Bronchus fibroblast of lung (primary cell): Measurements from ENCODE around the gene DHRS4L2. TPM values are rescaled to one million over a fixed set of nuclear protein-coding genes. Genes with fewer than 3 reads are reported as not detected.

Experiments
- total RNA-seq: library from RNA; depleted of rRNA; stranded (reverse); fragments of >200 nt; gene quantifications from 2 replicates; pipeline ENCODE4 v1.2.3, GENCODE V29; 2015

DHRS4L2 gene
- total RNA-seq, result 14.3 and 17.1 TPM in 2 replicates

DNA sequence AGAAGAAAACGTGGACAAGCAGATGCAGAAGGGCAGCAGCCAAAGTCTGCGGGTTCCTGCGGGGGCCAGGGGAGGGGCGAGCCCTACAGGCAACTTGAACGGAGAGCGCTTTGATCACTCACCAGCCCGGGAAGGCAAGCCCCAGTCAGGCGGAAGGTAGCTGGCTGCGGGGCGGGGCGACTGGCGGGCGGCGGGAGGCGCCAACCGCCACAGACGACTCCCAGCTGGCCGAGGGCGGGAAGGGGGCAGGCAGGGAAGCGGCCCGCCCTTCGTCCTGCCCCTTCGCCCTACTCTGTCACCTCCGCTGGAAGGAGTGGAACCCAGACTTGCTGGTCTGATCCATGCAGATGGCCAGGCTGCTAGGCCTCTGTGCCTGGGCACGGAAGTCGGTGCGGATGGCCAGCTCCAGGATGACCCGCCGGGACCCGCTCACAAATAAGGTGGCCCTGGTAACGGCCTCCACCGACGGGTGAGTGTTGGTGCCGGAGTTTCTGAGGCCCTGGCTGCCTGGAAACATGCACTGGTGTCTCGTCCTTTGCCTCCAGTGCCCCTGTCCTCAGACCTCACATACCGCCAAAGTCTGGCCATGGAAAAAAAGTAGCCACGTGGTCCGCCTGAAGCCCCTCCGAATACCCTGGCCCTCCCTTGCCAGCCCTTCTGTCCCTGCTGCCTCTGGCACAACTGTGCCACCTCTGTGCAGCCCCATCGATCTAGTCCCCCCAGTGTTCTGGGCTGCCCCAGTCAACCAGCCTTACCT, at the start of gene DHRS4L2:
TSS of gene DHRS4L2 (plus strand) at position 323 of the 757 bp plus-strand sequence. CDS start at position 342, 19 bp downstream.

GRCh38 chr14:23953464-23954278, 35.1 kb upstream of the DHRS4L2 start, which contains the start of gene DHRS4:
Gene DHRS4, plus strand, starts transcription at chr14:23953770. Its CDS starts 19 bp downstream, at chr14:23953789.

DNA sequence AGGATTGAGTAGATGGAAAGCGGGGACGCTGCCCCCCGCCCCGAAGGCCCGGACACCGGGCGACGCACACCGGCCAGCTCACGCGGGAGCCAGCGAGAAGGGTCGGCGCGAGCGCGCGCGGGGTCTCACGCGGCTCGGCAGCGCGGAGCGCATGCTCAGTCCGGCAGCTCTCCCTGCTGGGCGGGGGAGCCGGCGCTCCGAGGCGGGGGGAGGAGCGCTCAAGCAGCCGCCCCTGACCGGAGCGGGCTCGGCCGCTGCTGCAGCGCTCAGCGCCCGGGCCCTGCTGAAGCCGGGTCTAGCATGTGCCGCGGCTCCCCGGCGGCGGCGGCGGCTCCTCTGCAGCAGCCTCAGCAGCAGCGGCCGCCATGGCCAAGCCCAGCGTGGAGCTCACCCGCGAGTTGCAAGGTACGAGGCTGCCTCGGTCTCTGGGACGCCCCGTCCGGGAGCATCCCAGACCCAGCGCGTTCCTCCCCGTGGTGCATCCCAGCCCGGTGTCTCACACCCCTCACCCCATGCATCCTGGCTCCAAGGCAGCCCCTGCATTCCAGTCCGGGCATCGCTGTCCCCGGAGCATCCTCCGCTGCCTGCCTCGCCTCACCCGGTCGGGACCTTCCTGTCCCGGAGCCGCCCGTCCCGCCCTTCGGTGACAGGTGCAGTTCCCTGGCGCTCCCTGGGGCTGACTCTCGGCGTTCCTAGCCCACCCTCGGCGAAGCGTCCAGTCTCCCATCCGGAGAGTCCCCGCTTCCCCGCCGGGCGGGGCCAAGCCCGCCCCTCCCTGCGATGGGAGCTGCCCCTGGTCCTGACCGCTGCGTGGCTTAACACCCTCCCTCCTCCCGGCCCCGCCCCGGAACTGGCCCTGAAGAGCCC, 63.3 kb downstream of the DHRS4L2 start, which contains the start of gene CARMIL3:
TSS of gene CARMIL3 (plus strand) at position 221 of the 867 bp plus-strand sequence. CDS start at position 366, 145 bp downstream.

Other genes with a start within 250 kb of the DHRS4L2 start
- 52.9 and 53.3 TPM in 2 replicates for gene DHRS4, start 35.2 kb upstream of the DHRS4L2 start, total RNA-seq
- under 0.01 TPM in 2 replicates for gene CARMIL3, start 63.1 kb downstream of the DHRS4L2 start, total RNA-seq
- gene CPNE6, start 82.6 kb downstream of the DHRS4L2 start, total RNA-seq, result not detected in 2 replicates
- gene PCK2, start 105.4 kb downstream of the DHRS4L2 start, total RNA-seq, result 63.3 and 65.6 TPM in 2 replicates
- gene DCAF11, start 125.8 kb downstream of the DHRS4L2 start, total RNA-seq, result 42.2 and 43.7 TPM in 2 replicates
- gene NRL, start 126.0 kb downstream of the DHRS4L2 start, total RNA-seq, result 0.59 and 2.9 TPM in 2 replicates
- not detected in 2 replicates for gene FITM1, start 141.7 kb downstream of the DHRS4L2 start, total RNA-seq
- 128 and 137 TPM in 2 replicates for gene PSME1, start 147.3 kb downstream of the DHRS4L2 start, total RNA-seq
- gene EMC9, start 152.7 kb downstream of the DHRS4L2 start, total RNA-seq, result 31.4 and 38.4 TPM in 2 replicates
- 70.1 and 79.7 TPM in 2 replicates for gene PSME2, start 157.7 kb downstream of the DHRS4L2 start, total RNA-seq
- gene RNF31, start 158.6 kb downstream of the DHRS4L2 start, total RNA-seq, result 49.9 and 53.7 TPM in 2 replicates
- 36.3 and 39.8 TPM in 2 replicates for gene IRF9, start 172.3 kb downstream of the DHRS4L2 start, total RNA-seq
- 54.3 and 64.6 TPM in 2 replicates for gene REC8, start 183.2 kb downstream of the DHRS4L2 start, total RNA-seq
- gene IPO4, start 199.9 kb downstream of the DHRS4L2 start, total RNA-seq, result 56.5 and 58.6 TPM in 2 replicates
- gene TM9SF1, start 206.5 kb downstream of the DHRS4L2 start, total RNA-seq, result 58.4 and 59.5 TPM in 2 replicates
- 0.17 TPM in 1 of 2 replicates, not detected in the other for gene TSSK4, start 216.8 kb downstream of the DHRS4L2 start, total RNA-seq
- 32.4 and 48.6 TPM in 2 replicates for gene CHMP4A, start 224.6 kb downstream of the DHRS4L2 start, total RNA-seq
- gene MDP1, start 227.1 kb downstream of the DHRS4L2 start, total RNA-seq, result 18.2 and 19.6 TPM in 2 replicates
- gene NEDD8, start 243.4 kb downstream of the DHRS4L2 start, total RNA-seq, result 234 and 246 TPM in 2 replicates
- gene GMPR2, start 244.0 kb downstream of the DHRS4L2 start, total RNA-seq, result 53.1 and 54.3 TPM in 2 replicates